ENCODE measurements around the gene MAST3.

MAST3 gene

DNA sequence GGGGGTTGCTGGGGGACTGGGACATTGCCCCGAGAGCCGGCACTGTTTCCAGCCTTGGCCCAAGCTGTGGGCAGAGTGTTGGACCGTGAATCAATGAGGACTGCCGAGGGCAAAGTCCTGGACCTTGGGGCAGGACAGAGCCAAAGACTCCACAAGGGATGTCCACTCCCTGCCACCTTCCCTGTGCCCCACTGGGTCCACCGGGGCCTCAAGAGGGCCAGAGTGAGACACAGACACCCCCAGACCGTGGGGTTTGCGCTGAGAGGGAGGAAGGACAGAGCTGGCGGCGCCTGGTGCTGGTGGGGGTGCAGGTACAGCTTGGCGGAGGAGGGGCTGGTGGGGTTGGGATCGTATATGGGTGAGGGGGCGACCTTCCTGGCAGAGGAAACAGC, 11.8 kb downstream of the MAST3 start:
- H3K36me3 ChIP-seq (ENCODE audit: control insufficient read depth in 4 of 4, insufficient read depth in 4 of 4, low read length in 3 of 4), result peaks cover 0 to 3% (median 0%) of the 10 kb centered on the region in 4 experiments
- H3K9me3 ChIP-seq (ENCODE audit: control extremely low read depth in 1 of 5, control insufficient read depth in 4 of 5, insufficient read depth in 2 of 5, low read depth in 1 of 5, low read length in 4 of 5), result no peaks in the 10 kb centered on the region
- ChIA-PET POLR2A (interaction anchor here (1.8 kb wide), 1 partner anchor 12 kb away, joined by 3 read pairs; the partner anchor contains the start of gene MAST3), CTCF (interaction anchor here (0.8 to 3.4 kb wide), 8 partner anchors 10 to 142 kb away, joined by 3 to 18 read pairs (median 6); no protein-coding TSS in a partner anchor)
- H3K27ac ChIP-seq (ENCODE audit: insufficient read depth in 1 of 2, low read depth in 1 of 2, low read length in 2 of 2, poor library complexity in 1 of 2, severe bottlenecking in 2 of 2), result no peak overlapping the region
- 50% methylated on average over 9 of the region's 12 CpGs for WGBS (ENCODE audit: insufficient coverage)
- H3K4me1 ChIP-seq (ENCODE audit: control extremely low read depth in 1 of 4, control insufficient read depth in 4 of 4, insufficient read depth in 4 of 4, low read length in 3 of 4), result peaks cover 0 to 44% (median 28%) of the 10 kb centered on the region in 4 experiments
- DNase-seq, result peak in 2 of 3 donors; percentile 54 to 58
- H3K27me3 ChIP-seq (replicated peaks in 2 of 5; ENCODE audit: control insufficient read depth in 4 of 5, insufficient read depth in 5 of 5, low read length in 4 of 5), result no peaks in the 10 kb centered on the region
- H3K4me3 ChIP-seq (ENCODE audit: control insufficient read depth in 1 of 7, extremely low read depth in 1 of 7, insufficient read depth in 4 of 7, low read depth in 2 of 7, low read length in 6 of 7), result peak overlapping the region; percentile 39 to 82 (median 69)

GRCh38 chr19:18109733-18110608, 12.4 kb downstream of the MAST3 start:
- peak overlapping the region; percentile 39 to 82 (median 69) for H3K4me3 ChIP-seq (ENCODE audit: control insufficient read depth in 1 of 7, extremely low read depth in 1 of 7, insufficient read depth in 4 of 7, low read depth in 2 of 7, low read length in 6 of 7)
- no peaks in the 10 kb centered on the region for H3K9me3 ChIP-seq (ENCODE audit: control extremely low read depth in 1 of 5, control insufficient read depth in 4 of 5, insufficient read depth in 2 of 5, low read depth in 1 of 5, low read length in 4 of 5)
- peaks cover 0 to 38% (median 24%) of the 10 kb centered on the region in 4 experiments for H3K4me1 ChIP-seq (ENCODE audit: control extremely low read depth in 1 of 4, control insufficient read depth in 4 of 4, insufficient read depth in 4 of 4, low read length in 3 of 4)
- no peaks in the 10 kb centered on the region for H3K27me3 ChIP-seq (replicated peaks in 2 of 5; ENCODE audit: control insufficient read depth in 4 of 5, insufficient read depth in 5 of 5, low read length in 4 of 5)
- peak overlapping the region in 1 of 2 experiments; percentile 43 for H3K27ac ChIP-seq (ENCODE audit: insufficient read depth in 1 of 2, low read depth in 1 of 2, low read length in 2 of 2, poor library complexity in 1 of 2, severe bottlenecking in 2 of 2)
- H3K36me3 ChIP-seq (ENCODE audit: control insufficient read depth in 4 of 4, insufficient read depth in 4 of 4, low read length in 3 of 4), result peaks cover 0 to 5% (median 0%) of the 10 kb centered on the region in 4 experiments
- under 1% methylated on average over 81 of the region's 92 CpGs for WGBS (ENCODE audit: insufficient coverage)
- DNase-seq, result no peak
- POLR2A ChIA-PET, result interaction anchor here (0.5 to 1.8 kb wide), 2 partner anchors 12 to 21 kb away, joined by 3 read pairs; partner anchors contain the start of gene MAST3
- CTCF ChIA-PET, result interaction anchor here (0.8 to 3.7 kb wide), 10 partner anchors 10 to 142 kb away, joined by 3 to 18 read pairs (median 6); no protein-coding TSS in a partner anchor

DNA sequence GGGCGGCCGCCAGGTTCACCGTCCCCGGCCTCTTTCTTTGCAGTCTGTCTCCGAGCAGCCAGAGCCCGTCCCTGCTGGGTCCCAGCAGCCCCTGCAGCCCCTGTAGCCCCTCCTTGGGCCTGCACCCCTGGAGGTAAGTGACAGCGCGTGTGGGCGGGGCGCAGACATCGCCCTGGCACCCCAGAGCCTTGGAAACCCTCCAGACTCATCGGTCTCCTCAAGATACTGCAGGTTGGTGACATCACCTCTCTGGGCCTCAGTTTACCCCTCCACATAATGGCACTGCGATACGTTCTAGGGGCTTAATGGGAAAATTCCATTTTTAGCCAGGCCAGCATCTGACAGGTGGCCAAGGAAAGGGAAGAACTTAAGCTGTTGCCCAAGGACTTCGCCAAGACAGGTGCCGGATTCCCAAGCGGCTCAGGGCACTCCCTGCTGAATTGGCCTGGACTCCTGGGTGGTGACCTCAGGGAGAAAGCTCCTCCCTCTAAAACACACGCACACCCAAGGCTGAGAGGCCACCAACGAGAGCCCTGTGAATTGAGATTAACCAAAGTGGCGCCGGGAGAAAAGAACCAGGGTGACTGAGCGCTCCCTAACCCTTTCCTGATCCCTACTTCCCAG, 13.1 kb downstream of the MAST3 start:
- Histone ChIP-seq H3K27ac (ENCODE audit: insufficient read depth in 1 of 2, low read depth in 1 of 2, low read length in 2 of 2, poor library complexity in 1 of 2, severe bottlenecking in 2 of 2) (no peak overlapping the region), H3K36me3 (ENCODE audit: control insufficient read depth in 4 of 4, insufficient read depth in 4 of 4, low read length in 3 of 4) (peaks cover 0 to 11% (median 0%) of the 10 kb centered on the region in 4 experiments), H3K9me3 (ENCODE audit: control extremely low read depth in 1 of 5, control insufficient read depth in 4 of 5, insufficient read depth in 2 of 5, low read depth in 1 of 5, low read length in 4 of 5) (no peaks in the 10 kb centered on the region), H3K27me3 (replicated peaks in 2 of 5; ENCODE audit: control insufficient read depth in 4 of 5, insufficient read depth in 5 of 5, low read length in 4 of 5) (no peaks in the 10 kb centered on the region), H3K4me1 (ENCODE audit: control extremely low read depth in 1 of 4, control insufficient read depth in 4 of 4, insufficient read depth in 4 of 4, low read length in 3 of 4) (peaks cover 0 to 44% (median 24%) of the 10 kb centered on the region in 4 experiments), H3K4me3 (ENCODE audit: control insufficient read depth in 1 of 7, extremely low read depth in 1 of 7, insufficient read depth in 4 of 7, low read depth in 2 of 7, low read length in 6 of 7) (peak overlapping the region in 5 of 7 experiments; percentile 65 to 82 (median 71))
- peak in 1 of 3 donors; percentile 47 for DNase-seq
- WGBS (ENCODE audit: insufficient coverage), result 49% methylated on average over 20 of the region's 22 CpGs
- ChIA-PET CTCF (interaction anchor here (0.8 to 3.7 kb wide), 11 partner anchors 11 to 141 kb away, joined by 3 to 25 read pairs (median 7); partner anchors contain the start of genes MAST3 and PIK3R2), POLR2A (interaction anchor here (0.5 to 1.8 kb wide), 3 partner anchors 13 to 110 kb away, joined by 3 to 4 read pairs (median 3); partner anchors contain the start of gene MAST3)

- peaks cover 0 to 46% (median 28%) of the 10 kb centered on the region in 4 experiments for H3K4me1 ChIP-seq (ENCODE audit: control extremely low read depth in 1 of 4, control insufficient read depth in 4 of 4, insufficient read depth in 4 of 4, low read length in 3 of 4)
Measured at GRCh38 chr19:18112989-18113478, 15.5 kb downstream of the MAST3 start.

GRCh38 chr19:18113827-18114226, 16.2 kb downstream of the MAST3 start:
- Histone ChIP-seq H3K4me3 (ENCODE audit: control insufficient read depth in 1 of 7, extremely low read depth in 1 of 7, insufficient read depth in 4 of 7, low read depth in 2 of 7, low read length in 6 of 7) (no peak overlapping the region), H3K27me3 (replicated peaks in 2 of 5; ENCODE audit: control insufficient read depth in 4 of 5, insufficient read depth in 5 of 5, low read length in 4 of 5) (no peaks in the 10 kb centered on the region), H3K36me3 (ENCODE audit: control insufficient read depth in 4 of 4, insufficient read depth in 4 of 4, low read length in 3 of 4) (peaks cover 0 to 11% (median 0%) of the 10 kb centered on the region in 4 experiments), H3K9me3 (ENCODE audit: control extremely low read depth in 1 of 5, control insufficient read depth in 4 of 5, insufficient read depth in 2 of 5, low read depth in 1 of 5, low read length in 4 of 5) (no peaks in the 10 kb centered on the region), H3K27ac (ENCODE audit: insufficient read depth in 1 of 2, low read depth in 1 of 2, low read length in 2 of 2, poor library complexity in 1 of 2, severe bottlenecking in 2 of 2) (no peak overlapping the region), H3K4me1 (ENCODE audit: control extremely low read depth in 1 of 4, control insufficient read depth in 4 of 4, insufficient read depth in 4 of 4, low read length in 3 of 4) (peaks cover 3 to 45% (median 36%) of the 10 kb centered on the region in 4 experiments)
- CTCF ChIA-PET, result interaction anchor here (0.8 to 3.7 kb wide), 18 partner anchors 9 to 139 kb away, joined by 3 to 25 read pairs (median 4); partner anchors contain the start of genes IL12RB1 and PIK3R2
- POLR2A ChIA-PET, result no interaction called here
- DNase-seq, result no peak
- 97% methylated on average over 5 of the region's 5 CpGs for WGBS (ENCODE audit: insufficient coverage)

More at GRCh38 chr19:18112989-18113478, 15.5 kb downstream of the MAST3 start:
- no peaks in the 10 kb centered on the region for H3K27me3 ChIP-seq (replicated peaks in 2 of 5; ENCODE audit: control insufficient read depth in 4 of 5, insufficient read depth in 5 of 5, low read length in 4 of 5)
- no peak overlapping the region for H3K4me3 ChIP-seq (ENCODE audit: control insufficient read depth in 1 of 7, extremely low read depth in 1 of 7, insufficient read depth in 4 of 7, low read depth in 2 of 7, low read length in 6 of 7)
- CTCF ChIA-PET, result interaction anchor here (0.6 to 3.7 kb wide), 23 partner anchors 8 to 1252 kb away, joined by 3 to 25 read pairs (median 4); partner anchors contain the start of genes IL12RB1 and PIK3R2
- peak; percentile 75 to 83 (median 78) for DNase-seq
- peaks cover 0 to 11% (median 0%) of the 10 kb centered on the region in 4 experiments for H3K36me3 ChIP-seq (ENCODE audit: control insufficient read depth in 4 of 4, insufficient read depth in 4 of 4, low read length in 3 of 4)
- H3K9me3 ChIP-seq (ENCODE audit: control extremely low read depth in 1 of 5, control insufficient read depth in 4 of 5, insufficient read depth in 2 of 5, low read depth in 1 of 5, low read length in 4 of 5), result no peaks in the 10 kb centered on the region
- POLR2A ChIA-PET, result no interaction called here
- no peak overlapping the region for H3K27ac ChIP-seq (ENCODE audit: insufficient read depth in 1 of 2, low read depth in 1 of 2, low read length in 2 of 2, poor library complexity in 1 of 2, severe bottlenecking in 2 of 2)
- WGBS (ENCODE audit: insufficient coverage), result 52% methylated on average over 6 of the region's 9 CpGs

GRCh38 chr19:18114483-18114882, 16.9 kb downstream of the MAST3 start:
- H3K27me3 ChIP-seq (replicated peaks in 2 of 5; ENCODE audit: control insufficient read depth in 4 of 5, insufficient read depth in 5 of 5, low read length in 4 of 5), result no peaks in the 10 kb centered on the region
- no peak overlapping the region for H3K4me3 ChIP-seq (ENCODE audit: control insufficient read depth in 1 of 7, extremely low read depth in 1 of 7, insufficient read depth in 4 of 7, low read depth in 2 of 7, low read length in 6 of 7)
- POLR2A ChIA-PET, result no interaction called here
- CTCF ChIA-PET, result interaction anchor here (1.6 to 2.4 kb wide), 4 partner anchors 9 to 138 kb away, joined by 3 to 13 read pairs (median 11); no protein-coding TSS in a partner anchor
- H3K9me3 ChIP-seq (ENCODE audit: control extremely low read depth in 1 of 5, control insufficient read depth in 4 of 5, insufficient read depth in 2 of 5, low read depth in 1 of 5, low read length in 4 of 5), result no peaks in the 10 kb centered on the region
- H3K27ac ChIP-seq (ENCODE audit: insufficient read depth in 1 of 2, low read depth in 1 of 2, low read length in 2 of 2, poor library complexity in 1 of 2, severe bottlenecking in 2 of 2), result no peak overlapping the region
- H3K4me1 ChIP-seq (ENCODE audit: control extremely low read depth in 1 of 4, control insufficient read depth in 4 of 4, insufficient read depth in 4 of 4, low read length in 3 of 4), result peaks cover 3 to 45% (median 37%) of the 10 kb centered on the region in 4 experiments
- WGBS (ENCODE audit: insufficient coverage), result 100% methylated on average over 4 of the region's 4 CpGs
- DNase-seq, result no peak
- peaks cover 0 to 11% (median 0%) of the 10 kb centered on the region in 4 experiments for H3K36me3 ChIP-seq (ENCODE audit: control insufficient read depth in 4 of 4, insufficient read depth in 4 of 4, low read length in 3 of 4)
